Neural progenitor cell (in vitro differentiated cells): Measurements from ENCODE around the gene TSSC4. TPM values are rescaled to one million over a fixed set of nuclear protein-coding genes. Genes with fewer than 3 reads are reported as not detected.
A peak's percentile ranks its signal among the peaks of the same experiment; 100 is the strongest.

Experiments
- DNase-seq: peaks from one replicate; pipeline ENCODE4 v3.0.0-alpha.2; 2016; ENCODE audit warnings: low spot score
- H2AFZ ChIP-seq: fragments of 200-600 bp; sonication (generic); replicated peaks from 2 replicates; pipeline ENCODE4 v1.6.1; 2016; ENCODE audit warnings: antibody characterized with exemption
- H3F3A ChIP-seq: fragments of 200-600 bp; sonication (generic); 2 replicates; pipeline ENCODE4 v1.6.1; 2016; ENCODE audit warnings: antibody characterized with exemption, low read depth
- H3K27ac ChIP-seq: fragments of 200-600 bp; sonication (generic); 2 replicates; pipeline ENCODE4 v1.5.1; 2016; ENCODE audit warnings: mild to moderate bottlenecking
- H3K27me3 ChIP-seq: fragments of 200-600 bp; sonication (generic); 2 replicates; pipeline ENCODE4 v1.6.1; 2016; ENCODE audit warnings: mild to moderate bottlenecking, moderate library complexity
- H3K36me3 ChIP-seq: fragments of 200-600 bp; sonication (generic); 2 replicates; pipeline ENCODE4 v1.5.1; 2016
- H3K4me1 ChIP-seq: fragments of 200-600 bp; sonication (generic); 2 replicates; pipeline ENCODE4 v1.6.1; 2016; ENCODE audit warnings: mixed run types
- H3K4me2 ChIP-seq: fragments of 200-600 bp; sonication (generic); 2 replicates; pipeline ENCODE4 v1.6.1; 2016
- H3K4me3 ChIP-seq: fragments of 200-600 bp; sonication (generic); 2 replicates; pipeline ENCODE4 v1.5.1; 2016
- H3K79me2 ChIP-seq: fragments of 200-600 bp; sonication (generic); 2 replicates; pipeline ENCODE4 v1.6.1; 2016; ENCODE audit warnings: low read depth
- H3K9ac ChIP-seq: fragments of 200-600 bp; sonication (generic); 2 replicates; pipeline ENCODE4 v1.6.1; 2016
- H3K9me3 ChIP-seq: fragments of 200-600 bp; sonication (generic); 2 replicates; pipeline ENCODE4 v1.5.1; 2016; ENCODE audit warnings: low read depth
- H4K20me1 ChIP-seq: fragments of 200-600 bp; sonication (generic); 2 replicates; pipeline ENCODE4 v1.6.1; 2016; ENCODE audit warnings: low read depth
- H3K27ac Mint-ChIP-seq: 3 replicates; pipeline ENCODE4 v1.8.0; 2021; ENCODE audit warnings: mixed read lengths
- H3K27me3 Mint-ChIP-seq: 2 replicates; pipeline ENCODE4 v1.8.0; 2022; ENCODE audit warnings: low read depth, mild to moderate bottlenecking, inconsistent platforms, moderate library complexity, mixed read lengths; ENCODE audit not compliant: insufficient read depth
- H3K36me3 Mint-ChIP-seq: 3 replicates; pipeline ENCODE4 v1.8.0; 2021; ENCODE audit warnings: mixed read lengths
- H3K4me1 Mint-ChIP-seq: 3 replicates; pipeline ENCODE4 v1.8.0; 2021; ENCODE audit warnings: mixed read lengths
- H3K4me3 Mint-ChIP-seq: 3 replicates; pipeline ENCODE4 v1.8.0; 2021; ENCODE audit warnings: mild to moderate bottlenecking, moderate library complexity, mixed read lengths
- H3K9me3 Mint-ChIP-seq: 3 replicates; pipeline ENCODE4 v1.8.0; 2020; ENCODE audit warnings: mixed read lengths
- EZH2 ChIP-seq: fragments of 200-600 bp; sonication (generic); IDR thresholded peaks from 2 replicates; pipeline ENCODE4 v1.6.1; 2017; ENCODE audit warnings: antibody characterized with exemption, mild to moderate bottlenecking, moderate library complexity
- EZH2phosphoT487 ChIP-seq: fragments of 200-600 bp; sonication (generic); IDR thresholded peaks from 2 replicates; pipeline ENCODE4 v1.6.1; 2017; ENCODE audit warnings: antibody characterized with exemption
- total RNA-seq: library from RNA; depleted of rRNA; stranded (reverse); fragments of >200 nt; gene quantifications from 2 replicates; pipeline ENCODE4 v1.2.3, GENCODE V29; 2015; ENCODE audit warnings: low replicate concordance
- TF ChIP-seq, protein P1 (sequence below): fragments of 200-600 bp; sonication (generic); IDR thresholded peaks from 2 replicates; pipeline ENCODE4 v1.5.1; 2017; ENCODE audit warnings: antibody characterized with exemption, mild to moderate bottlenecking

The TSSC4 gene
- total RNA-seq, 1 donor from 2014 or later: 11.1 TPM

DNA sequence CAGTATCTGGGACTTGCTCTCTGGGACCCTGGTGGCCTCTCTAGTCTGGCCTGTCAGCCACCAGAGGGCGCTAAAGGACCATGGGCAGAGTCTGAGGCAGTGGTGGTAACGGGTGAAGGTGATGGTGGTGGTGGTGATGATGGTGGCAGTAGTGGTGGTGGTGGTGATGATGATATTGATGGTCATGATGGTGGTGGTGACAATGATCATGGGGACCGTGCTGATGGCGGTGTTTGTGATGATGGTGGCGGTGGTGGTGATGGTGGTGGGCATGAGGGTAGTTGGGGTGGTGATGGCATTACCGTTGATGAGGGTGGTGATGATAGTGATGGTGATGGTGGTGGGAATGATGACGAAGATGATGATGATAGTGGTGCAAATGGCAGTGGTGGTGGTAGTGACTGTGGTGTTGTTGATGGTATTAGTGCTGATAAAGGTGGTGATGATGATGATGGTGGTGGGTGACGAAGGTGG, 27.8 kb downstream of the TSSC4 start:
- no peaks in the 10 kb centered on the region for H3K36me3 Mint-ChIP-seq

DNA sequence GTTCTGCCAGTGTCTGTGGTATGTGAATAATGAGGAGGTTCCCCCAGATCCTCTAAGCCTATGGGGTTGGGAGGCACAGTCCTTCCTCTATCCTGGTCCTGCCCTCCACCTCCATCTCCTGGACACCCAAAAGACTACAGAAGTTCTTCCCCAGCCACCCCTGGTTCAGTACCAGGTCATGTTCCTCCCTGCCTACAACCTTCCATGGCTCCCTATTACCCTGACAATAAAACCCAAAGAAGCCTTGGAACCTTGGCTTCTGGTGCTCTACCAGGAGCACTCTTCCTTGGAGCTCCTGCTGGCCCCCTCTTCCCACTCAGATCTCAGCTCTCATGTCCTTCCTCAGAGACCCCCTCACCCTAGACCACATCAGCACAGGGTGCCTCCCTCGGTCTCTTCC, 30.8 kb downstream of the TSSC4 start:
- Histone ChIP-seq H2AFZ (no peak overlapping the region), H3F3A (no peaks in the 10 kb centered on the region), H3K4me2 (no peak overlapping the region), H3K9ac (no peak overlapping the region), H3K79me2 (no peaks in the 10 kb centered on the region), H4K20me1 (no peaks in the 10 kb centered on the region), H3K4me3 (no peak overlapping the region), H3K27me3 (peaks cover 16% of the 10 kb centered on the region), H3K36me3 (no peaks in the 10 kb centered on the region), H3K9me3 (no peaks in the 10 kb centered on the region), H3K27ac (no peak overlapping the region), H3K4me1 (no peaks in the 10 kb centered on the region)
- no peak for TF ChIP-seq EZH2
- no peak for TF ChIP-seq EZH2phosphoT487
- TF ChIP-seq, protein P1, sequence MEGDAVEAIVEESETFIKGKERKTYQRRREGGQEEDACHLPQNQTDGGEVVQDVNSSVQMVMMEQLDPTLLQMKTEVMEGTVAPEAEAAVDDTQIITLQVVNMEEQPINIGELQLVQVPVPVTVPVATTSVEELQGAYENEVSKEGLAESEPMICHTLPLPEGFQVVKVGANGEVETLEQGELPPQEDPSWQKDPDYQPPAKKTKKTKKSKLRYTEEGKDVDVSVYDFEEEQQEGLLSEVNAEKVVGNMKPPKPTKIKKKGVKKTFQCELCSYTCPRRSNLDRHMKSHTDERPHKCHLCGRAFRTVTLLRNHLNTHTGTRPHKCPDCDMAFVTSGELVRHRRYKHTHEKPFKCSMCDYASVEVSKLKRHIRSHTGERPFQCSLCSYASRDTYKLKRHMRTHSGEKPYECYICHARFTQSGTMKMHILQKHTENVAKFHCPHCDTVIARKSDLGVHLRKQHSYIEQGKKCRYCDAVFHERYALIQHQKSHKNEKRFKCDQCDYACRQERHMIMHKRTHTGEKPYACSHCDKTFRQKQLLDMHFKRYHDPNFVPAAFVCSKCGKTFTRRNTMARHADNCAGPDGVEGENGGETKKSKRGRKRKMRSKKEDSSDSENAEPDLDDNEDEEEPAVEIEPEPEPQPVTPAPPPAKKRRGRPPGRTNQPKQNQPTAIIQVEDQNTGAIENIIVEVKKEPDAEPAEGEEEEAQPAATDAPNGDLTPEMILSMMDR: no peak
- Mint-ChIP-seq H3K27me3 (peaks cover 5% of the 10 kb centered on the region), H3K27ac (no peak overlapping the region), H3K4me1 (no peaks in the 10 kb centered on the region), H3K9me3 (no peaks in the 10 kb centered on the region), H3K36me3 (no peaks in the 10 kb centered on the region), H3K4me3 (no peak overlapping the region)
- DNase-seq: no peak

More for the DNA sequence above, 27.8 kb downstream of the TSSC4 start:
- no peaks in the 10 kb centered on the region for H3K4me1 Mint-ChIP-seq
- H3K4me3 Mint-ChIP-seq: no peak overlapping the region
- H3K79me2 ChIP-seq: no peaks in the 10 kb centered on the region
- H3K4me1 ChIP-seq: no peaks in the 10 kb centered on the region
- H3K9ac ChIP-seq: no peak overlapping the region
- H3K9me3 ChIP-seq: no peaks in the 10 kb centered on the region
- no peak overlapping the region for H3K4me2 ChIP-seq
- H3F3A ChIP-seq: no peaks in the 10 kb centered on the region
- peaks cover 5% of the 10 kb centered on the region for H3K27me3 Mint-ChIP-seq
- H2AFZ ChIP-seq: no peak overlapping the region
- no peaks in the 10 kb centered on the region for H3K9me3 Mint-ChIP-seq
- DNase-seq: peak; percentile 85
- no peaks in the 10 kb centered on the region for H4K20me1 ChIP-seq
- H3K27me3 ChIP-seq: no peaks in the 10 kb centered on the region
- no peak overlapping the region for H3K4me3 ChIP-seq
- TF ChIP-seq, protein P1: peak; percentile 94
- TF ChIP-seq EZH2 (no peak), EZH2phosphoT487 (no peak)
- H3K27ac ChIP-seq: no peak overlapping the region
- H3K27ac Mint-ChIP-seq: no peak overlapping the region
- no peaks in the 10 kb centered on the region for H3K36me3 ChIP-seq

DNA sequence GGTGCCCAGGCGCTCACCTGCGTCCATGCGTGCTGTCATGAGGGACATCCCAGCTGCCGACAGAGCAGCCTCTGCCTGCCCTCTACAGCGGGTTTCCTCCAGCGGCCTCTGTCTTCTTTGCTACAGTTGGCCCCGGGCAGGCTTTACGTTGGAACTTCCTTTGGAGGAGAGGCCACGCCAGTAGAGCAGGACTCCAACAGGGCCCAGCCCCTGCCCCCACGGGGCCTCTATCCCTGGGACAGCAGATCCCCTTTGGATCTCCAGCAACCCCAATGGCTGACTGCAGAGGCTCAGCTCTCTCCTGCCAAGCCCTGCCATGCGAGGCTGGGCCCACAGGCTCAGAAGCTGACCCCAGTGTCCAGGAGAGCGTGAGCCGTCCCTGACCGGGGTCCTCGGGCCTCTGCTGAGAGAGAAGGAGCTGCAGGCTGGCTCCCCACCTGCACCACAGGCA, 31.6 kb downstream of the TSSC4 start:
- Histone ChIP-seq H3K27me3 (peaks cover 24% of the 10 kb centered on the region), H3K79me2 (no peaks in the 10 kb centered on the region), H3K4me2 (no peak overlapping the region), H4K20me1 (no peaks in the 10 kb centered on the region), H3K4me3 (no peak overlapping the region), H3K9ac (no peak overlapping the region), H3F3A (no peaks in the 10 kb centered on the region), H2AFZ (no peak overlapping the region), H3K27ac (no peak overlapping the region), H3K9me3 (no peaks in the 10 kb centered on the region), H3K36me3 (no peaks in the 10 kb centered on the region), H3K4me1 (no peaks in the 10 kb centered on the region)
- no peak for TF ChIP-seq EZH2phosphoT487
- no peak for TF ChIP-seq EZH2
- TF ChIP-seq, protein P1: no peak
- no peaks in the 10 kb centered on the region for H3K9me3 Mint-ChIP-seq
- no peaks in the 10 kb centered on the region for H3K36me3 Mint-ChIP-seq
- no peak overlapping the region for H3K4me3 Mint-ChIP-seq
- peaks cover 2% of the 10 kb centered on the region for H3K27me3 Mint-ChIP-seq
- no peak for DNase-seq
- H3K27ac Mint-ChIP-seq: no peak overlapping the region
- H3K4me1 Mint-ChIP-seq: no peaks in the 10 kb centered on the region
